GM13976 (cell line): ENCODE results near the gene CNTNAP5.

Source experiments
- DNase-seq: peaks from one replicate; pipeline ENCODE4 v3.0.0; 2012; ENCODE audit warnings: low spot score
- CTCF ChIP-seq: IDR thresholded peaks from 2 replicates; pipeline ENCODE4 v1.5.1; 2012; ENCODE audit warnings: borderline replicate concordance, mild to moderate bottlenecking; ENCODE audit not compliant: insufficient read depth; ENCODE audit errors: extremely low read depth, missing control alignments, control extremely low read depth
- in situ Hi-C: fragments of 300-500 bp; cut with MboI; formaldehyde crosslinking; loops from one replicate; pipeline ENCODE4 v1.12.0; 2022; ENCODE audit warnings: low sequenced_read_pairs, mixed read lengths, inconsistent platforms; ENCODE audit not compliant: unreplicated experiment

Gene CNTNAP5

GRCh38 chr2:124049136-124049535 is 24.0 kb downstream of the CNTNAP5 start:
- TF ChIP-seq CTCF: no peak
- DNase-seq: no peak
- in situ Hi-C loops: no loop called here

GRCh38 chr2:124050833-124051497 is 25.9 kb downstream of the CNTNAP5 start:
- in situ Hi-C loops: no loop called here
- DNase-seq: no peak
- no peak for TF ChIP-seq CTCF

GRCh38 chr2:124053796-124054195 is 28.7 kb downstream of the CNTNAP5 start:
- no peak for TF ChIP-seq CTCF
- no peak for DNase-seq
- in situ Hi-C loops: no loop called here

GRCh38 chr2:124063596-124063995 is 38.5 kb downstream of the CNTNAP5 start:
- TF ChIP-seq CTCF: no peak
- in situ Hi-C loops: no loop called here
- no peak for DNase-seq

GRCh38 chr2:124065636-124066035 is 40.5 kb downstream of the CNTNAP5 start:
- TF ChIP-seq CTCF: no peak
- DNase-seq: no peak
- in situ Hi-C loops: no loop called here

- in situ Hi-C loops: no loop called here
- DNase-seq: no peak
- no peak for TF ChIP-seq CTCF
Measured at GRCh38 chr2:124066776-124067175, 41.7 kb downstream of the CNTNAP5 start.
